PFSK-1 (cell line): Measurements from ENCODE around the gene TPPP.

Experiments used
- POLR2AphosphoS5 ChIP-seq: IDR thresholded peaks from 2 replicates; pipeline ENCODE4 v1.6.1; 2012; ENCODE audit warnings: low read depth, mild to moderate bottlenecking, control low read depth, low read length, moderate library complexity
- SIN3A ChIP-seq: IDR thresholded peaks from 2 replicates; pipeline ENCODE4 v1.6.1; 2012; ENCODE audit warnings: mild to moderate bottlenecking, low read length, moderate library complexity, borderline replicate concordance; ENCODE audit not compliant: insufficient read depth
- TAF1 ChIP-seq: IDR thresholded peaks from 2 replicates; pipeline ENCODE4 v1.6.1; 2012; ENCODE audit warnings: low read length, control low read depth, borderline replicate concordance; ENCODE audit not compliant: insufficient read depth
- TF ChIP-seq, protein P1 (sequence below), 2 experiments: IDR thresholded peaks; 2 replicates each; pipeline versions ENCODE4 v1.6.1 to v1.8.0; 2011 to 2012; ENCODE audit warnings: low read depth in 2 of 2, low read length in 2 of 2, control low read depth in 1 of 2, inconsistent platforms in 1 of 2, mild to moderate bottlenecking in 1 of 2, moderate library complexity in 1 of 2; ENCODE audit not compliant: insufficient read depth in 1 of 2

DNA sequence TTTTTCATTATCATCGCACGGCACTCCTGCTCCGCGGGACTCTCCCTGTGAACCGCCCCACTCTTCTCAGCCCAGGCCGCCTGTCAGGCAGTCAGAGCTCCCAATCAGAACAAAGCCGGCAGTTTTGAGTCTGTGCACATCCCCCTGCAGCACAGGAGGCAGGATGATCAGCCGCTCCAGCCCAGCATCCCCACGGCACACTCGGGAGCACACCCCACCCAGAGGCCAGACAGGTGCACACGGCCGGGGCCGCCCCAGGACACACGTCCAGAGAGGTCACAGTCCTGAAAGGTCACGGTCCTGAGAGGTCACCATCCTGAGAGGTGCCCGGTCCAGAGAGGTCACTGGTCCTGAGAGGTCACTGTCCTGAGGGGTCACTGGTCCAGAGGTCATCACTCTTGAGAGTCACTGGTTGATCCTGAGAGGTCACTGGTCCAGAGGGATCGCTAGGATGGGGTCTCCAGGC, 8.4 kb downstream of the TPPP start:
- TF ChIP-seq TAF1, result no peak
- TF ChIP-seq, protein P1, sequence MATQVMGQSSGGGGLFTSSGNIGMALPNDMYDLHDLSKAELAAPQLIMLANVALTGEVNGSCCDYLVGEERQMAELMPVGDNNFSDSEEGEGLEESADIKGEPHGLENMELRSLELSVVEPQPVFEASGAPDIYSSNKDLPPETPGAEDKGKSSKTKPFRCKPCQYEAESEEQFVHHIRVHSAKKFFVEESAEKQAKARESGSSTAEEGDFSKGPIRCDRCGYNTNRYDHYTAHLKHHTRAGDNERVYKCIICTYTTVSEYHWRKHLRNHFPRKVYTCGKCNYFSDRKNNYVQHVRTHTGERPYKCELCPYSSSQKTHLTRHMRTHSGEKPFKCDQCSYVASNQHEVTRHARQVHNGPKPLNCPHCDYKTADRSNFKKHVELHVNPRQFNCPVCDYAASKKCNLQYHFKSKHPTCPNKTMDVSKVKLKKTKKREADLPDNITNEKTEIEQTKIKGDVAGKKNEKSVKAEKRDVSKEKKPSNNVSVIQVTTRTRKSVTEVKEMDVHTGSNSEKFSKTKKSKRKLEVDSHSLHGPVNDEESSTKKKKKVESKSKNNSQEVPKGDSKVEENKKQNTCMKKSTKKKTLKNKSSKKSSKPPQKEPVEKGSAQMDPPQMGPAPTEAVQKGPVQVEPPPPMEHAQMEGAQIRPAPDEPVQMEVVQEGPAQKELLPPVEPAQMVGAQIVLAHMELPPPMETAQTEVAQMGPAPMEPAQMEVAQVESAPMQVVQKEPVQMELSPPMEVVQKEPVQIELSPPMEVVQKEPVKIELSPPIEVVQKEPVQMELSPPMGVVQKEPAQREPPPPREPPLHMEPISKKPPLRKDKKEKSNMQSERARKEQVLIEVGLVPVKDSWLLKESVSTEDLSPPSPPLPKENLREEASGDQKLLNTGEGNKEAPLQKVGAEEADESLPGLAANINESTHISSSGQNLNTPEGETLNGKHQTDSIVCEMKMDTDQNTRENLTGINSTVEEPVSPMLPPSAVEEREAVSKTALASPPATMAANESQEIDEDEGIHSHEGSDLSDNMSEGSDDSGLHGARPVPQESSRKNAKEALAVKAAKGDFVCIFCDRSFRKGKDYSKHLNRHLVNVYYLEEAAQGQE (IDR thresholded peaks at IDR 0.05; ENCODE audit: insufficient read depth in 1 of 2, low read depth in 2 of 2, low read length in 2 of 2), result no peak
- TF ChIP-seq POLR2AphosphoS5, result no peak
- TF ChIP-seq SIN3A, result no peak
